G401.6 (cell line): ENCODE measurements around the gene PRL.

Experiments used
- FAIRE-seq: peaks from 2 replicates; lab custom pipeline; 2012; peaks lifted over from hg19 to GRCh38; lab: Jason Lieb, UNC

The PRL gene

GRCh38 chr6:22294301-22294700, 2.5 kb downstream of the PRL start:
- FAIRE-seq = no peak

DNA sequence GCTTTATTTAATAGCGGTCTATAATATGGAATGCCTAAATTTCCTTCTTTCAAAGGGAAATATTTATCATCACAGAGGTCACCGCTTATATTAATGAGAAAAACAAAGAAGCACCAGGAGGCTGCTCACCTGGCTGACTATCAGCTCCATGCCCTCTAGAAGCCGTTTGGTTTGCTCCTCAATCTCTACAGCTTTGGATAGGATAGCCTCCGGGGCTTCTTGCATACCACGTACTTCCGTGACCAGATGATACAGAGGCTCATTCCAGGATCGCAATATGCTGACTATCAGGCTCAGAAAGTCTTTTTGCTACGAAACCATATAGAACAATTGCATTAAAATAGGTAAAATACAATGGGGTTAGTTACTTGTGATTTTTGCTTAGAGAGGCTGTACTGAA, 6.8 kb downstream of the PRL start:
- no peak for FAIRE-seq

- FAIRE-seq = no peak
Observed at GRCh38 chr6:22288721-22289120, 8.1 kb downstream of the PRL start.

GRCh38 chr6:22284666-22285065, 12.2 kb downstream of the PRL start:
- FAIRE-seq = no peak

DNA sequence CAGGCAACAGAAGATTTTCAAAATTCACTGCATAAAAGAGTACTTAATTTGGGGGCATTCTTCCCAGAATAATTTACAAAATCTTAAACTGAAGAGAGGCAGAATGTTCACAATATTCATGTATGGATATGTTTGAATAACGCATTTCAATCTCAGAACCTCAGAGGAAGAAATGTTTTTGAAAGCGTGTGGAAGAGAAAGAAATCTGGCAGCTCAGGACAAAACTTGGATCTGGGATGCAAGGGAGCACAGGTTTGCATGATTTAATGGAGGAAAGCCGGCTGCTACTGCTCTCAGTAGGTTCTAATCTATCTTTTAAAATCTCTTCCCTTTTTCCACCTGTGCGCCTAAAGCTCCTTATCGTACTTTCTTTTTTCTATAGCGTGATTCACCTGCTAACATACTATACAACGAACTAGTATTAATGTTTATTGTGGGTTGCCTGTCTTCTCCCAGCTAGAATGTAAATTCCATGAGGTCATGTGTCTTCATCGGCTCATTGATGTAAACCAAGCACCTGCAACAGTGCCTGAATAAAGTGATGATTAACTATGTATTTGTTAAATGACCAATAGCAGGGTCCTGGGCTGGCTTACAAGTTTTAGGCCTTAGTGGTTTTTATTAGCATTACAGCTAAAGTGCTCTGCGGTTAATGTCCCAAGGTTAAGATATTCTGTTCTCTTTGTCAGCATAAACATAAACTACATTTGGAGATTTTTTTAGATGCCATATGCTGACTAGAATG, 15.3 kb downstream of the PRL start:
- no peak for FAIRE-seq

- FAIRE-seq = no peak
Observed at GRCh38 chr6:22279427-22279826, 17.4 kb downstream of the PRL start.

DNA sequence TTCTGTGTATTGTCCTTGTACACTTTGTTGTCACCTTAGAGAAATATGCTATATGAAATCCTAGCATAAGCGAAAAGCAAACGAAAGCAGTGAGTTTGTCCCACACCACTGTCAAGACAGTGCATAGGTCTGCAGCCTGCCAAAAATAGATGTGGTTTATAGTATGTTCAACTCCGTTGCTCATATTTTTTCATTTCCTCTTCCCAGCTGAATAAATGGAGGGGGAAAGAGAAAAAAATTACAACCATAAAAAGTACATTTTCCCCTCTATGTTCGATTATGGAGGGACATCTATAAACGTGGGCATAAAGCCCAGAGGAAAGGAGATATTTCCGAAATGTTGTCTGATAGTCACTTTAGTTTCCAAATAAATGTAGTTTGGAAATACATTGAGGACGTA, 25.8 kb downstream of the PRL start:
- no peak for FAIRE-seq

DNA sequence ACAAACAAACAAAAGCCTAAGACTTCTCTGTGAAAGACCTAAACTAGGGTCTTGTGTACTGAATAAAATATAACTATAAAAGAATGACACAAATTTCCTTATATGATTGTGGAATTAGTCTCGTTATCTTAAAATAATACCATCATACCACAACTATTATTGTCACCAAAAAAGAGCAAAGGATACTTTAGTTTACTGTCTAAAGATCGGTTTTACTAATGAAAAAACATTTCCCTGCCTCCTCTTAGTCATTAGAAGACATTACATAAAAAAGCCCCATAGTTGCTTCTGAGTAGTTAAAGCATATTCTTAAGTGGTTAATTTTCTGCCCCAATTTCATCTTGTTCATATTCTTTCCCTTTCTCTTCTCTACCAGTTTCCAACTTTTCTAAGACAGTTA, 33.1 kb downstream of the PRL start:
- FAIRE-seq = no peak

GRCh38 chr6:22254886-22255285, 42.0 kb downstream of the PRL start:
- FAIRE-seq = no peak

DNA sequence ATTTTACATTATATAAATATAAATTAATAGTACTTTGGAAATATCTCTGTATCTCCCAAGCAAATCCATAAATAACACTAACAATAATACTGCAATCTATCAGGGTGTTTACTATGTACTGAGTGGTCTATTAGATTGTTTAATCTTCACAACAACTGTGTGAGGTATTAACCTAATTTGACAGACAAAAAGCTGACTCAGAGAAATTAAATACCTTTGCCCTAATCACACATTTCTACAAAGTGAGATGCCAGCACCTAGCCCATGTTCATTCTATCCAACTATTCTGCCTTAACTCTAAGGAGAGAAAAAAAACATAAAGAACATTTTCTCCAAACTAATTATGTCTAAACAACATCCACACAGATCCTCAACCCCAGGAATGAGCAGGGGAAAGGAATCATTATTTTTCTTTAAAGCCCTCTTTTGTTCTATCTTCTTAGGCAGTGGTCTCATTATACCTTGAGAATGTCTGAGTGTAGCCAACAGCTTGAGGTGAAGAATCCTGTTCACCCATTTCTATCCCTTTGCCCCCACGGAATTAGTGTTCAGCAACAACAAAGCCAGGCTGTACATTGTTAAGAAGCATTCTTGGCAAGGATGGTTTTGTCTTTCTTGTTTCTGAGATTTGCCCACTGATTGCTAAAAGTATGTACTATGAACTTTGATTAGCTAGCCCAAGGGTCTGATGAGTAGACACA, 42.7 kb downstream of the PRL start:
- FAIRE-seq = no peak

DNA sequence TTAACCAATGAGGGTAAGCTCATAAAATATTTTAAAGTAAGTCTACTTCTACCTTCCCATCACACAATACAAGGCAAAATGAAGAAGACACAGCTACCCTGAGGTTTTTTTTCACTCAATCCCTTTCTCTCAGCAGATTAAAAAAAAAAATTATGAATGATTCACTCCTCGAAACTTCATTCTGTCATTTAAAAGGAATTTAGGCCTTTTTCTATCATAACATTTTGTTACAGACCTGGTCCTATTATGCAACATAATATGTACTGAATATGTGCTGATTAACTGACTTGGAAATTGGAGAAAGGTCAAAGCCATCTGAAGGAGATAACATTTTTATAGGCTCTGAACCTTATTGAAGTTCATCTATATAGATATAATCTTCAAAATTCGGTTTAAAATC, 45.5 kb downstream of the PRL start:
- FAIRE-seq = no peak

- FAIRE-seq = no peak
Observed at GRCh38 chr6:22250486-22250885, 46.4 kb downstream of the PRL start.

DNA sequence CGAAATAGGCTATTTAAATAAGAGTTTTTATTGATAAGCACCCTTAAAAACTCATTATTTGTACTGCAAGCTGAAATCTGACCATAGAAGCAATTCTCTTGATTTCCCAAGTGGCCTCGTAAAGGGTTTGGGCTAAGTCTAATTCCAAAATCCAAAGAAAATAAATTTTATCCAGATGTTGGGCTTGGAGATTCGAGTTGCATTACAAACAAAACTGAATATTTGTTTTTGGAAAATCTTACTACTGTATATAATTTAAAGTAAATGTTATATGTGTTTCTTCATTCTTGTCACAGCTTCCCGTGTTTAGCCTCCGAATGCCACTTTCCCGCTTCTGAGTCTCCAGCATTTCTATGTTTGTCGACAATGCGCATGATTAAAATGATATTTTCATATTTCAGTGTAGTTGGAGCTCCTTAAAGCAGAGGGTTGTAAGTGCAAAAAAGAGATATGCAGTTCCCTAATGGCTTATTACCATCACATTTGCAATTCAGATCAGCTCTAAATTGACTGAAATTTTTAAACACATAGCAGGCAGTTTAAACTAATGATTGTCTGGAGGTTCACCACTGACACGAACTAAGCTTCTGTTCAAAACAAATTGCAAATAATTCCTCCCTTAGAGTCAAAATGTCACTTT, 47.0 kb downstream of the PRL start:
- no peak for FAIRE-seq

- FAIRE-seq = no peak
Observed at GRCh38 chr6:22248513-22249308, 48.1 kb downstream of the PRL start.

DNA sequence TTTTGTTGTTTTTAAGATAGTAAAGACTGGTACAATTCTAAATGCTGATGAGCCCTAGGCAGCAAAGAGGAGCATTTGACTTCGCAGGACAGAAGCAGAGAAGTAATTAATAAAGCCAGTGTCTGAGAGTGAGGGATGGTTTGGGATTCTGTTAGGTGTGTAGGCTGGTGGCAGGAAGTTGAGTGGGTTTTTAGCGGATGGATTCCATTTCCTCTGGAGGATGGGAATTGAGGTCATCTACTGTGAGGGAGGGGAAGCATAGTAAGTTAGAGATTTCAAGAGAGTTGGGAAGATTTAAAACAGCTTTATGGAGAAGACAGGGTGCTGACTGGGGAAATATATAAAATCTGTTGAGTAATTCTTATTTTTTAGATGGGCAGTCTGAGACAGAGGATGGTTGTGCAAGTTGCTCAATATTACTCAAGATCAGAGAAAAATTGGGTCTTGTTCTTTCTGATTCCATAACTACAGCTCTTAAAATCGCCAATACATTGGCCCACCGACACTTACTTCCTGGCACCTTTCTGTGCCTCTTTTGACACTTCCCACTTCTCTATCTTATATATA, 48.8 kb downstream of the PRL start:
- no peak for FAIRE-seq

DNA sequence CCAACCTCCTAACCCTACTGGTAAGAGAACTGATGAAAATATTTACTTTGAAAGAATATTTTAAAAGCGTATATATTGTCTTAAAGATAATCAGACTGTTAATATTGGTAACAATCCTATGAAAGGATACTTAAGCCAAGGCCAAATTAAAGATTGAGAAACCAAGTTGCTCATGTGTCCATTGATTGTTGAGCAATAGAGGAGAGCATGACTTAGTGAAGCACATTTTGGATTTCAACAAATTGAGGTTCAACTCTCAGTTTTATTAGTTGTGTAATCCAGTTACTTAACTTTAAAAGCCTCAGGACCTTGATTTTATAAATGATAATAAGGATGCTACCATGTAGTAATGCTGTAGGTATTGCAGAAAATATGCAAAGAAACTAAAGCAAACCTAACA, 56.8 kb downstream of the PRL start:
- no peak for FAIRE-seq

GRCh38 chr6:22239261-22239921, 57.4 kb downstream of the PRL start:
- no peak for FAIRE-seq

- no peak for FAIRE-seq
Observed at GRCh38 chr6:22238861-22239260, 58.0 kb downstream of the PRL start.

GRCh38 chr6:22237526-22237925, 59.3 kb downstream of the PRL start:
- FAIRE-seq = no peak
